ENCODE measurements around the gene MSI2.

Gene MSI2

DNA sequence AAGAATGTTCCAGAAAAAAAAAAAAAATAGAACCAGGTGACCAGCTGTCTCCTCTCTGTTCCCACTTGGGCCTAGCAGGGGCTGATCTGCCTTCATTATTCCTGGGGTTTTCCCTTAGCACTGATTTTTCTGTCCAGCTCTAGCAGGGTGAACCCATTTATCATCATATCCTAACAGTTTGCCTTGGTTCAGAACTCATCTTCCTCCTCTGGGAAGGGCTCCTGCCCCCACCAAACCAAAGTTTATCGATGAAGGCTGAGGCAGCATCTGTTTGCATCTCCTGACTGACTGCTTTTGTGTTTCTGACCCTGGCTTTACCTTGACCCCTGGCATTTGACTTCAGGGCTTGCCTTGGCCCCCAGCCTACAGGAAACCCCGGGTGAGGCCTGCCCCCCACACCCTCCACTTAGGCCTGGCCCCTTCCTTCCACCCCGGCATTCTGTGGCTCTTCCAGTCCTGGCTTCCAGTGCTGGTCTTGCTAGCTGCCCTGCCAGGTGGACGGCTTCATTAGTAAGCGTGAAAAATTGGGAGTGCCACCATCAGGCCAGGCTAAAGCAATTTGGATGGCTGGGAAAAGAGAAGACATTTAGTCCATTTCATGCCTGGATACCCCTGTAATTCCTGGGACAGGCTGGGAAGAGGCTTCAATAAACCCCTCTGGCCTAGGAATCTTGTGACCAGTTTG is 323.9 kb downstream of the MSI2 start:
- no peak for DNase-seq (ENCODE audit: low read depth in 1 of 2, low spot score in 1 of 2)
- TF ChIP-seq JUND (IDR thresholded peaks at IDR 0.05; ENCODE audit: low read depth) = no peak
- in situ Hi-C loops (cut with HindIII; ENCODE audit: low pct_unique_long_range_greater_than_20kb, low sequenced_read_pairs) = no loop called here

DNA sequence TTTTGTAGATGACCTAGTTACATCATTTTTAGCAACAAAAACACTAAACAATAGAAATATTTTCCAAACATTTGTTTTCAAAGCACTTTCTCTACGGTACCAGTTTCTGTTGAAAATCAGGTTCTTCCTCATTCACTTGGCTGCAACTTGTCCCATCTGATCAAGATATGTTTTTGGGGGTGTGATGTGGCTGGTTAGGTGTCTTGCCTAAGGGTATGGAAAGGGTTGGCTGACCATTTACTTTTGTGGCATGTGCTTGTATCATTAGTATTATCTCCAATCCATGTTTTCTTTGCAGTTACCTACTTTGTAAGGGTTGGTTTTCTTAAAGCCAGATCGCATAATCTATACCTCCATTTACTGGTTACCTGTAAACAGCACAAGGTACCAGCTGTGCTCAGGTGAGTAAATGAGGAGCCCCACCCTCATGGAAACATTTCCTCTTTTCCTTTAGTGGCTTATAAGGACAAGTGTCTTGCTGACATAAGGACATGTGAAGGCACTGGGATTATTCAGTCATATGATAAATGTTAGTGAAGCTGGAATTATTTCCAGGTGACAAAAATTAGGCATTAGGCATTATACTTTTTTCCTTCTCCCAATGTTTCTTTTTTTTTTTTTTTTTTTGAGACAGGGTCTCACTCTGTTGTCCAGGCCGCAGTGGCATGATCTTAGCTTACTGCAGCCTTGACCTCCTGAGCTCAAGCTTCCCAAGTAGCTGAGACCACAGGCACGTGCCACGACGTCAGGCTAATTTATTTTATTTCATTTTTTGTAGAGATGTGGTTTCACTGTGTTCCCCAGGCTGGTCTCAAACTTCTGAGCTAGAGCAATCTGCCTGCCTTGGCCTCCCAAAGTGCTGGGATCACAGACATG is 326.8 kb downstream of the MSI2 start:
- peak; percentile 55 to 85 for DNase-seq (ENCODE audit: low read depth in 1 of 2, low spot score in 1 of 2)
- no peak for TF ChIP-seq JUND (IDR thresholded peaks at IDR 0.05; ENCODE audit: low read depth)
- in situ Hi-C loops (cut with HindIII; ENCODE audit: low pct_unique_long_range_greater_than_20kb, low sequenced_read_pairs) = no loop called here

DNA sequence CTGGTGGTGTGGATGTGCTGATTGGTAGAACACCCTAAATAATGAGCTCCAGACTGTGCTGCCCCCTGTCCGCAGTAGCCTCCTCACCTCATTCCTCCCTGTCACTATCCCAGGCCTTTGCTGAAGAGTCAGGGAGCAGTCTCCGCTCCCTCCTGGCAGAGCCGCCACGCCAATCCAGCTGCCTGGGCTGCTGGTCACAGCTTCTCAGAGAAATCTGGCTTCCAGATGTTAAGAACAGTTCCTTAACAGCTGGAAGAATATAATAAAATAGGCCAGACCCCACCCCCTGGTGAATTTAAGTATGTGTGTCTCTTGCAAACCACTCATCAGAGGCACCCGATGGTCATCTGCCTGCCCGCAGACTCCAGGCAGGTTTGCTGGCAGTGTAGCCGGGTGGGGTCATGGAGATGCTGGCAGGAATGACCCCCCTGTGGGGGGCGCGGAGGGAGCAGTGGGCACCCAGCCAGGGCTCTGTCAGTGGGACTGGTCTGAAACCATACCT is 327.8 kb downstream of the MSI2 start:
- DNase-seq (ENCODE audit: low read depth in 1 of 2, low spot score in 1 of 2) = no peak
- in situ Hi-C loops (cut with HindIII; ENCODE audit: low pct_unique_long_range_greater_than_20kb, low sequenced_read_pairs) = no loop called here
- no peak for TF ChIP-seq JUND (IDR thresholded peaks at IDR 0.05; ENCODE audit: low read depth)

DNA sequence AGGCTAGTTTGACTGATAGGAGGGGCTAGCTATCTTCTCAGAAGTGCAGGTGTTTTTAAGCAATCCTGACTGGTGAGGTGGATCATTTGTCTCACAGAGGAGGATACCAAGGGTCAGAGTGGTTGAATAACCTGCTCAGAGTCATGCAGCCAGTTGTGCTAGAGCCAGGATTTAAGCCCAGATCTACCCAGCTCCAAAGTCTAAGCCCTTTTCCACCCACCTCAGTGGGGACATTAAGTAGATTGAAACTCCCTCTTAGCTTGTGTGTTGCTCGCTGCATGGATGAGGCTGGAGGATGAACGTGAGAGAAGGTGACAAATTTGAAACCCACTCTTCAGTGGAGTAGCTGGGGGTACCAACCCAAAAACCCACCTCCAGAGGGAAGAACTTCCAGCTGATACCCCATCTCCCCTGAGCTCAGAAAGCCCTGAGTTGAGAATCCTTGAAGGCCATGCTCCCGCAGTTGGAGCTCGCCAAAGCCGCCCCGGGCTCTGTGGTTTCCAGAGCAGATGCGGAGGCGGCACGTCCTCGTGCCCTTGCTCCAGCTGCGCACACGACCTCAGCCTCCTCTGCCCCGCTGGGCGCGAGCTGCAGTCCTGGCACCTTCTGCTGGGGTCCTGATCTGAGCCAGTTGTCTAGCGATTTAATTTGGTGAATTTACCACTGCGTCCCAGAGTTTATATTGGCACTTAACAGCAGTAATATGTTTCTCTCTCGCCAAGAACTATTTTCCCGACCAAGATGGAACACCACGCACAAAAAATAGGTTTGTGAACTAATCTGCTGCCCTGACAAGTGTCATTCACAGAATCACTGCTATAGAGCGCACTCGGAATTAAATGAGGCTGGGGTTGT is 329.2 kb downstream of the MSI2 start:
- TF ChIP-seq JUND (IDR thresholded peaks at IDR 0.05; ENCODE audit: low read depth) = no peak
- in situ Hi-C loops (cut with HindIII; ENCODE audit: low pct_unique_long_range_greater_than_20kb, low sequenced_read_pairs) = no loop called here
- no peak for DNase-seq (ENCODE audit: low read depth in 1 of 2, low spot score in 1 of 2)

DNA sequence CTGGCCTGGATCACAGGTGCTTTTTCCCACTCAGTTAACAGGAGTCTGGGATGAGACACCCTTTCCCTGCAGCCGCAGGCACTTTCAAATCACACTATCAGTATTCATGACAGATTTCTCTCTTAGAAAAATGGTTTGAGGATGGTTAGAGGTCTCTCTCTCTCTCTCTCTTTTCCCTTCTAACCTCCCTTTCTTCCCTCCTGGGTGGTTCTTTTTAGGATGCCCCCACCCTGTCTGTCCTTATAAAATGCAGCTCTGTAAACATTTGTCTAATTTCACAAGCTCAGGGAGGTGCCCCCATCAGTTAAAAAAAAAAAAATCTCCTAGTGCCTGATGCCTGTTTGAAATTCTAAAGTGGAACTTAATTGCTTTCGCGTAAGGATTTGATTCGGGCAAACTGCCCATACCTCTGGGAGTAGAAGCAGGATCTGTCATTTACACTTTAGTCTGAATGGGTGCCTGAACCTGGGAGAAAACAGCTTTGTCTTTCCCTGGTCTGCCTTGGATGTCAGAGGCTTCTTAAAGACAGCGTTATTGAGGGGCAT is 329.9 kb downstream of the MSI2 start:
- TF ChIP-seq JUND (IDR thresholded peaks at IDR 0.05; ENCODE audit: low read depth) = no peak
- no peak for DNase-seq (ENCODE audit: low read depth in 1 of 2, low spot score in 1 of 2)
- in situ Hi-C loops (cut with HindIII; ENCODE audit: low pct_unique_long_range_greater_than_20kb, low sequenced_read_pairs) = no loop called here

DNA sequence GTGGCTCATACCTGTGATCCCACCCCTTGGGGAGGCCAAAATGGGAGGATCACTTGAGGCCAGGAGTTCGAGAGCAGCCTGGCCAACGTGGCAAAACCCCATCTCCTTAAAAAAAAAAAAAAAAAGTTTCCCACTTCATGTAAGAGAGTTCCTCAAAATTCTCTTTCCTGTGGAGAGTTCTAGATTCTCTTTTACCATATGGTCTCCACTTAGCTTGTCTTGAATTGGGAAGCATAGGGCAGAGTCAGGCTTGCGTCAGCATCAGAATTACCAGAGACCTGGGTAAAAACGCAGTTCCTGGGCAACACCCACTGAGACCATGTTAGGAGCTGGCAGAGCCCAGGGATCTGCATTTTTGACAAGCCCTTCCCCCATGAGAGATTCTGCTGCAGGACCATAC is 330.4 kb downstream of the MSI2 start:
- no peak for DNase-seq (ENCODE audit: low read depth in 1 of 2, low spot score in 1 of 2)
- in situ Hi-C loops (cut with HindIII; ENCODE audit: low pct_unique_long_range_greater_than_20kb, low sequenced_read_pairs) = no loop called here
- TF ChIP-seq JUND (IDR thresholded peaks at IDR 0.05; ENCODE audit: low read depth) = no peak

DNA sequence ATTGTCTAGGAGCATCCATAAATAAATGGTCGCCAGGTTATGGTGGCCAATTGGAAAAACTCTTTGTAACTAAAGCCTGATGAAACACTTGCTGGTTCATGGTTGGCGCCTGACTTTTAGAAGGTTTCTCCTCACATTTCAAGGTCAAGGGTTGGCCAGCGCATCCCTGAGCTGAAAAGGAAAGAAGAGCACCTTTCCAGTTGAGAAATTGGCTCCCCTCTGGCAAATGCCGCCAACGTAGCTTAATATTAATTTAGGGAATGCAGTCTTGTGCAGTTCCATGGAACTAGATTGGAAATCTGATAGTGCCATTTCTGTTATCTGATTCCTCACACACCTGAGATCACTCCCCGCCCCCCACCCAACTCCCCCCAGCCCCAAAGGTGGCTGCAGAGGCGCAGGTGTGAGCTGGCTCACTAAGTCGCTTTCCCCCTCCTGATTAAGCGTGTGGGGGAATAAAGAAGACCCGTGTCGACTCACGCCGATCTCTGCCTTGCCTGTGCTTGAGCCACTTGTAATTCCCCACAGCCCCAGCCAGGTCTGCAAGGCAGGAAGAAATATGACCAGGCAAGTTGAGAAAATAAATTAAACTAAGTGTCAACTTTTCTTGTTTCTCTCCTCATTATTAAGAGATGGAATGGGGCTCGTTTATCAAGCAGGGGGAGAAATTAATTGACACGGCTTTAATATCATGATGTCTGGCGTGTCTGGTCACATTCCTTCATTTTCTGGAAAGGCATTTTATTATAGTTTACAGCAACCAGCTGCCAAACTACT is 331.1 kb downstream of the MSI2 start:
- DNase-seq (ENCODE audit: low read depth in 1 of 2, low spot score in 1 of 2) = no peak
- TF ChIP-seq JUND (IDR thresholded peaks at IDR 0.05; ENCODE audit: low read depth) = no peak
- in situ Hi-C loops (cut with HindIII; ENCODE audit: low pct_unique_long_range_greater_than_20kb, low sequenced_read_pairs) = no loop called here

DNA sequence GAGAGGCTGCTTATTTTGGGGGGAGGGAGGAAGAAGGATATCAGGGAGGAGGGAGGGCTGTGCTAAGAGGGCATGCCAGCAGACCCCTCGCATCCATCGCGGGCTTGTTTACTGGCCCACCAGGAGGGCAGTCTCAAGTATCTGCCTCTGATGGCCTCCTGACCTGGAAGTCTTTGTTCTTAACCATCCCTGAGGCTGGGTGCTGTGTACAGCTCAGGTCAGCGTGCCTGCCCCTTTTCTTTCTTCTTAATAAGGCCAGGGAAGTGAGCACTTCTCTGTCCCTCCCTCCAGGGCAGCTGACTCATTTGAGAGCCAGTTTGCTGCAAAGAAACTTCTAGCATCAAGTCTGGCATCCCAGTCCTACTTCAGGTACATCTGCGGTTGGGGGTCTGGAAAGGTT is 331.8 kb downstream of the MSI2 start:
- no peak for TF ChIP-seq JUND (IDR thresholded peaks at IDR 0.05; ENCODE audit: low read depth)
- no peak for DNase-seq (ENCODE audit: low read depth in 1 of 2, low spot score in 1 of 2)
- in situ Hi-C loops (cut with HindIII; ENCODE audit: low pct_unique_long_range_greater_than_20kb, low sequenced_read_pairs) = no loop called here

DNA sequence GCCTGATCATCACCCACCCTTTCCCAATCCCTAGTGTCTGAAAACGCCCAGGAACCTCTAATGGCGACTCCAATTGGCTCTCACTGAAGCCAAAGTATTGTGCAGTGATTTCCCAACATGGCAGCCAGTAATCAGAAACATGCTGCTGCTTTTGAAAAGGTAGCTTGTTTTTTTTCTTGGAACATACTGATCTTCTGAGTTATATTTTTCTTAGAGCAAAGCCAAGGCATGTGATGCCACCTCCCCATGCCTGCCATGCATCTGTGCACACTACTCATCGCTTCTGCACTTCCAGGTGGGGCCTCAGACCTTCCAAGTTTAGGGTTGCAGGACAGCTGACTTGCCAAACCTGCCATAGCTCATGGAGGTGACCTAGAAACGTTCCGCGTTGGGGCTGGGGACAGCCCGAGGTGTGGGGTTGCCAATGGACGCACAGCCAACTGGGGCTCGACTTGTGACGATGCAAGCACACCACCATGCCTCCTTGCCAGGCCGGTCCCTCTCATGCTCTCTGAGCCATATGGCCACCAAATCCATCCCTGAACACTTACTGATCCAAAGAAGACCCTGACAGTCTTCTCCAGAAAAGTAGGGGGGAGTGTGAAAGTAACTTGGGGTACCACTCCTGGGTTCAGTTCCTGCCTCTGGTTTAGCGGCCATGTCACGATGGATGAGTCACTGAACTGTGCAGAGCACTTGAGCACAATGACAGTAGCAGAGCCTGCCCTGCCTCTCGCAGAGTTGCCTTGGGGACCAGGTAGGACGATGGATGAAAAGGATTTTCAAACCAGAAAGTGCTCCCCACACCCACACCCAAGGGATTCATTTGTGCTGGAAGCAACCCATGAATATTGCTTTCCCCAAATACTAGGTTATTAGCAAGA is 333.1 kb downstream of the MSI2 start:
- TF ChIP-seq JUND (IDR thresholded peaks at IDR 0.05; ENCODE audit: low read depth) = no peak

DNA sequence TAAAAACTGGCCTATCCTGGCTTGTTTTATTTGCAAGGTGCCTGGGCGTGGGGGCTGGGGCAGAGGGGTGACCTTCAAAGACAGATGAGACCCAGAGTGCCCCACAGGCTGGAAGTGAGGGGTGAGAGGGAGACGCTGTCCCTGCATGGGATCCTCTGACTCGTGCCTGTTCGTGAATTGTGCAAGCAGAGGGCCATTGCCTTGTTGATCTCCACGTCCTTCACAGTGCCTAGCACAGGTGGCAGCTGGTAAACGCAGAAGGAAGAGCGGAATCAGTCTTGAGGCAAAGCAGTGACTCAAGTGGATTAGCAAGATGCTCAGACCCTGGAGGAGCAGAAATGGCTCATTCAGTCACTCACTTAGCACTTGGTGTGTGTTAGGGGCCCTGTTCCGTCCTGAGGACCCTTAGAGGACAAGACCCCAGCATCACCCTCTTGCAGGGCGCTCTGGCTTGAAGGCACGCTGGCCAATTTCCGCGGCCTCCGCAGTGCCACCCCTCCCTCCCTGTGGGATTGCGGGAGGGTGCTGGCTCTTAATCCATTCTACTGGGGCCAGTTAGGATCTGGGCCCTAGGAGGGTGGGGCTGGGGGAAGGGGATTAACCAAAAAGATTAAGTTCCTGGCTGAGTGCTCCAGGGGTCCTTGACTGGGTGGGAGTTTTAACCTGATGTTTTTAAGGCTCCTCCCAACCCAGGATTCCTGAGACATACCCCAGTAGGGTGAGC is 337.6 kb downstream of the MSI2 start:
- no peak for TF ChIP-seq JUND (IDR thresholded peaks at IDR 0.05; ENCODE audit: low read depth)
- in situ Hi-C loops (cut with HindIII; ENCODE audit: low pct_unique_long_range_greater_than_20kb, low sequenced_read_pairs) = no loop called here
- DNase-seq (ENCODE audit: low read depth in 1 of 2, low spot score in 1 of 2) = no peak

More for the DNA sequence above, 333.1 kb downstream of the MSI2 start:
- in situ Hi-C loops (cut with HindIII; ENCODE audit: low pct_unique_long_range_greater_than_20kb, low sequenced_read_pairs) = no loop called here
- DNase-seq (ENCODE audit: low read depth in 1 of 2, low spot score in 1 of 2) = no peak
